GM21367 (cell line): ENCODE results near the gene ADGRG7.
"Not testable (repeated sequence)": the region's sequence is repeated elsewhere in the genome, so short reads cannot be mapped to it uniquely, and the experiment has no call there.

ENCODE experiments used
- ATAC-seq: cut with Tn5 transposase; IDR thresholded peaks from one replicate; pipeline ENCODE4 v1.9.1; 2021; ENCODE audit not compliant: unreplicated experiment

ADGRG7 gene

GRCh38 chr3:100641471-100642032 is 32.2 kb downstream of the ADGRG7 start:
- no peak for ATAC-seq

GRCh38 chr3:100645913-100646312 is 36.5 kb downstream of the ADGRG7 start:
- ATAC-seq: no peak

GRCh38 chr3:100647171-100647570 is 37.8 kb downstream of the ADGRG7 start:
- no peak for ATAC-seq

DNA sequence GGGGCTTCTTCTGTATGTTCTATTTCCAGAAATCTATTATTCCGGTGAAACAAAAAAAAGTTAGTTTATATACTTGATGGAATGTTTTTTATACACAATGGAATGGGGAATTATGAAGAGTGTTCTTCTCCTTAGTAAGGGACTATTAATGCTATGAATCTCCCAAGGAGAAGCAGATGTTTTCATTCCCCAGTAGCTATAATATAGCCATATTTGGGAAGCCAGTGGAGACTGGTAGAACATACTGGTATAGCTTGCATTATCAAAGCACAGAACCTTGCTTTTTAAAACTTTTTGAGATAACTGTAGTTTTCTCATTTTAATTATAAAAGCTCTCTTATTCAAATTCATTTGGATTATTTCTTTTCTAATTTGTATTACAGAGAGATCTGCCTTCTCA is 38.3 kb downstream of the ADGRG7 start:
- no peak for ATAC-seq

DNA sequence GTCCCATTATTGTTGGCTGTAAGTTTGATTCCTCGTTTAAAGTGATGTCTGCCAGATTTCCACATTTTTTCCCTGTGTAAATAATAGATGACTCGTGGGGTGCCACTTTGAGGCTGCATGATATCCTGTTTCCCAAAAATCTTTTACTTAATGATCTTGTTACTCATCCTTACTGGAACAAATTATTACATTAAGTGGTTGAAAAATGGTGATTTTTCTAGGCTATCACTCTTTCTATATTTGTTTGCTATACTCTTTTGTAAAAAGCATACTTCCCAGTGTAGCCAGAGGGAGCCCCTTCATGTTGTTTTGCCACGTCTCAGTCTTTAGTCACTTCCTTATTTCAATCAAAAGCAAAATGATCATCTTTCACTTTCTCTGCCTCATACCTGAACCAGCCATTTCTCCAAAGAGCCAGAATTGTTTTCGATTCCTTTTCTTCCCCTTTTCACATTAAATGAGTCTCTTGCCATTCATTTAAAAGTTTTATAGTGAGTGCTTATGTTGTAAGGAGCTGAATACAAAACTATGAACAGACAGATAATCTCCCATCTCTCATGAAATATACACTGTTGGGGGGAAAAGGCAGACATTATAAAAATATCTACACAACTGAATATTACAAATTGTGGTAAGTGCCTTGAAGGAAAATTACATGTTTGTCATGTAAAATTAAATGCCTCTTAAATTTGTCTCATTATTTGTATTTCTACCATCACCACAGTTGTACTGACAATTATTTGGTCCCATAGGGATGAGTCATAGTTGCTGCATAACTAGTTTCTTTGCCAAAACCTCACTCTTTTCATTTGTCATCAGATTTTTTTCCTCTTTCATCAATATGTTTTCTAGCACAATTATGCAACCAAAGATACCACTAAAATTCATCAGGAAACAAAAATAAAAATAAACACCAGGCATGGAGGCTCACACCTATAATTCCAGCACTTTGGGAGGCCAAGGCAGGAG is 41.5 kb downstream of the ADGRG7 start:
- ATAC-seq: peak; percentile 99

GRCh38 chr3:100653604-100654294 is 44.3 kb downstream of the ADGRG7 start:
- no peak for ATAC-seq

DNA sequence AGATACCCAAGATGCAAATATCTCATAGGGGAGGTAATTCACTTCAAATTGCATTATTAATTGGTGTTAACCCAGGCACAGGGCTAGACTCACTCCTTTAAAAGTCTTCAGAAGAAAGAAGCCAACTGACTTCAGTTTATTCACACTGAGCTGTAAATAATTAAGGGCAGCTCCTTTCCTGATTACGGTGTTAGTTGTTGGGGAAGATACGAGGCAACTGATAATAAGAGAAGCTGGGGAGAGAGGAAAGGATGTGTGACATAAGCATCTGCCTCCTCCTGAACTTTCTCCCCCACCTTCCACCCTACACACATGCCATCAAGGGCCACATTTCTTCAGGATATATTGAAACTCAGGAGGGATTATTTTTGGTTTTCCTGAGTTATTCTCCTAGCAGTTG is 47.5 kb downstream of the ADGRG7 start:
- ATAC-seq: no peak

DNA sequence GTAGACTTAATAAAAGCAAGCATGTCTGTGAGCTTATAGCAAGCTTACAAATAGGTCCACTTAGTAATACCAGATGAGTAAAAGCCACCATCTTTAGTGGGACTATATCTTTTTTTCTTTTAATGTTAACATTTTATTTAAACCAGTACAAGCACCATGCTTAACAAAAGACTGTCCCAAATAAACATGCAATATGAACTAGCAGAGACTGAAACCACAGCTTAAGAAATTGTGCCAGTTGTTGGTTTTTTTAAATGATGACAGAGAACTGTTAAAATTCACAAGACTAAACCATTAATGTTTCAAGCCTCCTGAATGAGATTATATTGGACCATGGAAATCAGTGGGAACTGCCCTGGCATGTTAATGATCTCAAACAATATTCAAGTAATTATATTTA is 51.9 kb downstream of the ADGRG7 start:
- not testable (repeated sequence) for ATAC-seq

DNA sequence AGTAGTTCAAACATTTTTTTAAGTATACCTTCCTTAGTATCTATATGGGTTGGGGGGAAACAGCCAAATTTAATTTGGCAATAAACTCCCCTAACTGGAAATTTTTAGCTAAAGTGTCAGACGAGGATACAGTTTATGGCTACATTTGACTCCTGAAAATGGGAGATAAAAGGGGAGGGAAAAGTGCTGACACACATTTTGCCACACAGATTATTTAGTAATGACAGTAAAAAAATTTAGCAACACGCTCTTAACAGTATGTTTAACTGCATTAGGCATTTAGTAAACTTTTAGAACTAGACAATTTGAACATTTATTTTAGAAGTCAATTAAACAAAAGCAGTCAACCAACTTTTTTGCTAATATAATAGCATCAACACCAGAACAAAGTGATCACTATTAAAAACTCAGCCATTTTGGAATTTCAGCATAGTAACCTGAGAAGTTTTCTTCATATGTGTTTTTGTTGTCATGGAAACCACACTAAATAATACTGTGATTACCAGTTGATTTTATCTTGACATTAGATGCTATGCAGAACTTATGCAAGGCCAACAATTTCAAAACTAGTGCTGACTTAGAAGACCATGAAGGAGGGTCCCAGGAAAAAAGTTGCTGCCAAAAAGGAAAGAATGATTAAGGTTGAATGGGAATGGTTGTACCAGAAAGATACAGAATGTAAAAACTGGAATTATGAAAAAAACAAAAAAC is 52.9 kb downstream of the ADGRG7 start:
- ATAC-seq: no peak

- ATAC-seq: no peak
Observed at GRCh38 chr3:100665230-100665629, 55.8 kb downstream of the ADGRG7 start.

GRCh38 chr3:100666699-100667098 is 57.3 kb downstream of the ADGRG7 start:
- ATAC-seq: not testable (repeated sequence)

DNA sequence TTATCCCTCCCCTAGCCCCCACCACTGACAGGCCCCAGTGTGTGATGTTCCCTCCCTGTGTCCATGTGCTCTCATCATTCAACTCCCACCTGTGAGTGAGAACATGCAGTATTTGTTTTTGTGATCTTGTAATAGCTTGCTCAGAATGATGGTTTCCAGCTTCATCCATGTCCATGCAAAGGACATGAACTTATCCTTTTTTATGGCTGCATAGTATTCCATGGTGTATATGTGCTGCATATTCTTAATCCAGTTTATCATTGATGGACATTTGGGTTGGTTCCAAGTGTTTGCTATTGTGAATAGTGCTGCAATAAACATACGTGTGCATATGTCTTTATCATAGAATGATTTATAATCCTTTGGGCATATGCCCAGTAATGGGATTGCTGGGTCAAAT is 57.9 kb downstream of the ADGRG7 start:
- not testable (repeated sequence) for ATAC-seq

DNA sequence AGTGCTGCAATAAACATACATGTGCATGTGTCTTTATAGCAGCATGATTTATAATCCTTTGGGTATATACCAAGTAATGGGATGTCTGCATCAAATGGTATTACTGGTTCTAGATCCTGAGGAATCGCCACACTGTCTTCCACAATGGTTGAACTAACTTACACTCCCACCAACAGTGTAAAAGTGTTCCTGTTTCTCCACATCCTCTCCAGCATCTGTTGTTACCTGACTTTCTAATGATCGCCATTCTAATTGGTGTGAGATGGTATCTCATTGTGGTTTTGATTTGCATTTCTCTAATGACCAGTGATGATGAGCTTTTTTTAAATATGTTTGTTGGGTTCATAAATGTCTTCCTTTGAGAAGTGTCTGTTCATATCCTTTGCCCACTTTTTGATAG is 61.6 kb downstream of the ADGRG7 start:
- ATAC-seq: not testable (repeated sequence)

DNA sequence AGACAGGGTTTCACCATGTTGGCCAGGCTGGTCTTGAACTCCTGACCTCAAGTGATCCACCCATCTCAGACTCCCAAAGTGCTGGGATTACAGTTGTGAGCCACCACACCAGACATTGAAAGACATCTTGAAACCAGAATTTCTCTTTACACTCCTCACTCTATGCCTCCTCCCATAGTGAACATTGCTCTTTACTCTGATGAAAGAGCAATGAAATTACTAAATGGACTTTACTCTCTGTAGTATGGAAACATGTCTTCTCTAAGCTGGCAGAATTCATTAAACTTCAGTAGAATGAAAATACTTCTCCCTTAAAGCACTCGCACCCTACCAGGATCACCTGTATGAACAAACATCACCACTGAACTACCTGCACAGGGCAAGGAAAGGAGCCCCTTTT is 72.1 kb downstream of the ADGRG7 start:
- ATAC-seq: no peak

DNA sequence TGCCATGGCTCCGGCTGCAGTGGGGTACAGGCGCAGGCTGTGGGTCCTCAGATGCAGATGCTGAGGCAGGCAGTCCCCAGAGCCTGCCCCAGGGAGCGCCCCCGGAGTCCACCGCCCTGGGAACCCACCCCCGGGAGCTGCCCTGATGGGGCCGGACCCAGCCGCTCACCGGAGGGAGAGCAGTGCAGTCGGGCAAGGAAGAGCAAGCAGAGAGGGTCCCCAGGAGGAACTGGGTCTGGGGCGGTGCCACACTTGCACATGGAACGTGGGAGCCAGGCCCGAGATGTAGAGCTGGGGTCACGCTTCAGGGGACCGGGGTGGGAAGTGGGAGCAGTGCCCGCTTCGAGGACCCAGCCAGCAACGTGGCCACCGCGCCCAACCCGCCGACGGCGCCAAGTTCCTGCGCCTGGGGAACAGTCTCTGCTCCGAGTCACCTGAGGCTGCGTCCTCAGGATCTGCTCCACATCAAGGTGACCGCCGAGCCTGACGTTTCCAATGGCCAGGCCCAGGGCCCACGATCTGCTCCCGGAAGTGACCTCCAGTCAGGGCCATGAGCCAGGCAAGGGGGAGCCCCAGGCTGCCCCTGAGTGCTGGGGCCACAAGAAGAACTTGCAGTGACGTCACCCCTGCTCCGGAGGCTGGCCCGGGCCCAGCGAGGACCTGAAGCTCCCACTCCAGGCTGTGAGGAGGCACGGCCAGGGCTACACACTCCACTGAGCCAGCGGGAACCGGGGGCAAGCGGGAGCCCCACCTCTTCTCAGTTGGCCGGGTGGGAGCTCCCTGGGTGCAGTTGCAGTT is 72.9 kb downstream of the ADGRG7 start:
- ATAC-seq: no peak

DNA sequence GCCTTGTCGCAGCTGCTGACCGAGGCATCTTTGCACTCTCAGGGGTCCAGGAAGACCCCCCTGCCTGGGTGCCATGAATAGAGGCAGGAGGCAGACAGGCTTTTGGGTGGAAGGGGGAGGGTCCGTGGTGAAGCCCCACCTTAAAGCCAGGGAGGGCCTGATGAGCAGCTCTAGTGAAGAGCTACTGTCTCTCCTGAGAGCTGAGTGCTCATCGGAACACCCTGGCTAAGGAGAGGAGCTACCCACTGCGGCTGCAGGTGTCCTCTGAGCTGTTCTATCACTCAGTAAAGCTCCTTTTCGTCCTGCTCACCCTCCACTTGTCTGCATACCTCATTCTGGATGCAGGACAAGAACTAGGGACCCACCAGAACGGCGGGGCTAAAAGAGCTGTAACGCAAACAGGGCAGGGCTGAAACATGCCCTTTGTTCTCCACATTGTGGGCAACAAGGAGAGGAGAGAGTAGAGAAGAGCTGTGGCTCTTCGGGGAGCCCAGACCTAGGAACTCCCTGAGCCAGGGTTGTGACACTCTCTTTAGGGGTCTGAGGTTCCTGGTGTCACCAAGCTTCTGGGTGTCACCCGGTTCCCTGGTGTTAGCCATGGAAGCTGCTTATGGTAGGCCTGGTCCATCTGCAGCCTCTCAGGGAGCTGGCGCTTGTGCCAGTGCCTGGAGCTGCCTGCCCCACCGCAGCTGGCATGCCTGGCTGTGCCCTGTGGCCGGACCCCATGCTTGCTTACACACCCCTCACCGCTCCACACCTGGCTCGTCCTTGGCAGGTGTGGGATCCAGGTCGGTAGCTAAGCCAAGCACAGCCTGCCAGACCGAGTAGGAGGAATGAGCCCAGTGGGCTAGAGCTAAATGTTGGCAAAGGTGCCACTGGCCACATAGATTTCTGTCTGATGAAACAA is 73.7 kb downstream of the ADGRG7 start:
- ATAC-seq: no peak

DNA sequence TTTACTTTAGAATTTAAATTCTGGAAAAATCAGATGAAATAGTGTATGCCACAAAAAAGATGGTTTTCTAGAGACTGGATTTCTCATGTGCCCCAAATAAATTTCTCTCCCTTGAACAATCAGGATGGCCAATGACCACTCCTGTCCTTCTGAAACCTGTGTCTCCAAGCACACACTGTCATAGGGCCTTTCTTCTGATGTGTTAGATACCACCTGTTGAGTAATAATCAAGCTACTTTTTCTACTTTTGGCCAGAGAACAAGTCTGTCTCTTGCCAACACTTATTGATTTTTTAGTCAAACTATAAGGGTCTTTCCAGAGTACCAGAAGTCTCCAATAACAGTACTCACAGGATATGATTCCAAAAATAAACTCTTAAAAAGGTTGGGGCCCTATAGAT is 83.8 kb downstream of the ADGRG7 start:
- ATAC-seq: no peak

GRCh38 chr3:100695696-100696095 is 86.3 kb downstream of the ADGRG7 start:
- no peak for ATAC-seq

- ATAC-seq: no peak
Observed at GRCh38 chr3:100696161-100696560, 86.8 kb downstream of the ADGRG7 start.
